Raji (cell line): ENCODE data around the gene PCYT1A.

ENCODE experiments used
- POLR2A ChIP-seq: IDR thresholded peaks from 2 replicates; pipeline ENCODE4 v1.6.1; 2011; ENCODE audit warnings: low read depth, low read length, control low read depth; ENCODE audit not compliant: insufficient read depth

Gene PCYT1A

DNA sequence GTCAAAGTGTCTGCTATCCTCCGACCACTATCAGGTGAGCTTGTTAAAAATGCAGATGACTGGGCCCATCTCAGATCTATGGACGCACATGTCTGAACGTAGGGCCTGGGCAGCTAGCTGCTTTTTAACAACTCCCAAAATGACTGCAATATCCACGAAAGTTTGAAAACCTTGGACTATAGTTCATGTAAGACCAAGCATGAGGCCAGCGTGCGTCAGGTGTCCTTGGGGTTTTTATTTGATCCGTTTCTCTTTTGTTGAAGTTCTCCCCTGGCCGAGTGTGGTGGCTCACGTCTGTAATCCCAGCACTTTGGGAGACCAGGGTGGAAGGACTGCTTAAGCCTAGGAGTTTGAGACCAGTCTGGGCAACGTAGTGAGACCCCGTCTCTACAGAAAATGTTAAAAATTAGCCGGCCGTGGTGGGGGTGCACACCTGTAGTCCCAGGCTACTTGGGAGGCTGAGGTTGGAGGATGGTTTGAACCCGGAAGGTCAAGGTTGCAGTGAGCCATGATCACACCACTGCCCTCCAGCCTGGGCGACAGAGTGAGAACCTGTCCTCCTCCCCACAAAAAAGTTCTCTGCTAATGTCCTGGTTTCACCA, 61.7 kb downstream of the PCYT1A start:
- TF ChIP-seq POLR2A, result no peak

DNA sequence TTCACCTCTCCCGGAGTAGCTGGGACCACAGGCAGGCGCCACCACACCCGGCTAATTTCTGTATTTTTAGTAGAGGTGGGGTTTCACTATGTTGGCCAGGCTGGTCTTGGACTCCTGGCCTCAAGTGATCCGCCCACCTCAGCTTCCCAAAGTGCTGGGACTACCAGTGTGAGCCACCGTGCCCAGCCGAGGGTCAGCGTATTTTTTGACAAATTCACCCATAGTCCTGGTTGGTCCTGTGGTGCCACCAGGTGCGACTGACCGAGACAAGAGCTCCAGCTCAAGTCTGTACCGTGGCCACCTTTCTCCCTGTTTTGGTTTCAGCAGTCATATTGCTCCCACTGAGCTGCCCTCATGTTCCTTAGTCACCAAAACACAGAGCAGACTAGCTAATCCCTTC, 62.4 kb downstream of the PCYT1A start:
- TF ChIP-seq POLR2A, result no peak

GRCh38 chr3:196222876-196223595, 64.5 kb downstream of the PCYT1A start:
- no peak for TF ChIP-seq POLR2A

- TF ChIP-seq POLR2A, result no peak
These were observed 66.5 kb downstream of the PCYT1A start for GRCh38 chr3:196220991-196221390.

- no peak for TF ChIP-seq POLR2A
These were observed 66.9 kb downstream of the PCYT1A start for GRCh38 chr3:196220587-196220986.

- no peak for TF ChIP-seq POLR2A
These were observed 67.6 kb downstream of the PCYT1A start for GRCh38 chr3:196219970-196220311.

GRCh38 chr3:196219194-196219969, 68.1 kb downstream of the PCYT1A start:
- no peak for TF ChIP-seq POLR2A

DNA sequence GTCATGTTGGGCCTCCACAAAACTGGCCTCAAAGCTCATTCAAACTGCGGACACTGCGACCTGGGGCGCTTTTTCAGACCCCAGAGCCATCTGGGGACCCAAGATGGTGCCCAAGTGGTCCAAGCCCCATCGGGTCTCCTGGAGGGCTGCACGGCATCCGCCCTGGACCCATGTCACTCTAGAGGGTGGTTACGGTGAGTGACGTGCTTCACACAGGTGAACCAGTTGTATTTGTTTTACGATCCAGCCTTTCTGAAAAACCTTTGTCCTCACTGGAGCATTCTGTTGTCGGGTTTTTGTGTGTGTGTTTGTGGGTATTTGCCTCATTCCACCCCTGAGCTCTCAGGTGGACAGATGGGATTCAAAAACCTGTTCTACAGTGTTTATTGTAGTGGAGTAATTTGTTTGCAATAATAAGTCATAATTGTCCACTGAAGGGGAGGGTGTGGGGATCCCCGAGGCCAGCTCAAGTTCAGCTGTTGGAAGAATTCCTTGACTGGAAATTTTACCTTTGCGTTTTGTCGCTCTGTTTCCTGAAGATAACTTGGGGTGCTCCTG, 69.3 kb downstream of the PCYT1A start:
- no peak for TF ChIP-seq POLR2A

GRCh38 chr3:196217307-196218154, 70.0 kb downstream of the PCYT1A start:
- TF ChIP-seq POLR2A, result no peak

- no peak for TF ChIP-seq POLR2A
These were observed 70.8 kb downstream of the PCYT1A start for GRCh38 chr3:196216681-196217211.

GRCh38 chr3:196216089-196216564, 71.4 kb downstream of the PCYT1A start, which contains the start of gene SLC51A:
SLC51A (plus strand) TSS chr3:196216534; CDS start chr3:196216713, 179 bp downstream.
- no peak for TF ChIP-seq POLR2A

DNA sequence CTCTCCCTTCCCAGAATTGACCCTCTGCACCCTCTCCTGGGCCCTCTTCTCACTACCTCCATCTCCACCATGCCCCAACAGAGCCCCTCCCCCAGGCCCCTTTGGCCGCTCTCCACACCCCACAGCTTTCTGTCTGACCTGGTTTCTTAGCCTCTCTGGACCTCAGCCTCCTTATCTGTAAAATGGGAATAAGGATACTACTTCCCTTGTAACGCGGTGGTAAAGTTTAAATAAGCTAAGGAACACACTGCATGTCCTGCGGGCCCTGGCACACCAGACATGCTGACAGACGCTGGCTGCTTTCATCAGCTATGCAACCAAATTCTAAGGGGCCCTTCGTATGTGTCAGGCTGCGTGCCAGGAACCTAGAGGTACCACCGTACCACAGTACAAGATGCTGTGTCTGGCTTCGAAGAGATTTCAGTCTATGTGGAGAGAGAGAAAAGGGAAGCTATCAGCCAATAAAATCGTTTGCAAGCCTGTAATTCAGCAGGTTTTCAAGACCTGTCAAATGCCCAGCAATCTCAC, 72.0 kb downstream of the PCYT1A start:
- no peak for TF ChIP-seq POLR2A

DNA sequence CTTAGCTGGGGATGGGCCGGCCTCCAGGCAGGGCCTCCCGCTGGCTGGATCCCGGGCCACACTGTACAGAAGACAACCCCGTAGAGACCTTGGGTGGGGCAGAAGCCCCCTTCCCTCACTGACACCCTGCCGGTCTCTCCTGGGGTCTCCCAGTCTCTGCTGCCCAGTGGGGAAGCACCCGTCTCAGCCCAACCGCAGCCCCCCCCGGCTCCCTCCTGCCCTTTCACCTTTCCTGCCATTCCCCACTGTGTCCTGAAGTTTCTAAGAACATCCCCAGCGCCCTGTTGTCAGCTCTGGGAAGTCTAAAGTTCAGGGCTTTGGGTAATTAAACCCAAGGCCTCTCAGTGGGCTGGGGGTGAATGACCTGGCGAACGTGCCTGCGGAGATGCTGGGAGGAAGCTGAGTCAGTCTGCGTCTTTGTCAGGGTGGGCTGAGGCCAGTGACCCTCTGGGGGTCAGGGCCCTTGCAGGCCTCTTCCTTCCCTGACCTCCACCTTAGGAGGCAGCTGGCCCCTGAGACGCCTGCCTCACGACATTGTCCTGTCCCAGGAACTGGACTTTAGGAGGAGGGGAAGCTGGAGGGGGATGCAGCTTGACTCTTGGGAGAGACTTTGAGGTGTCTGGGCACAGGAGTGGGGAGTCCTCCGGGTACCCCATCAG, 72.6 kb downstream of the PCYT1A start:
- no peak for TF ChIP-seq POLR2A
